ENCODE data around the gene KCNIP4.
A peak's percentile ranks its signal among the peaks of the same experiment; 100 is the strongest.

Gene KCNIP4

DNA sequence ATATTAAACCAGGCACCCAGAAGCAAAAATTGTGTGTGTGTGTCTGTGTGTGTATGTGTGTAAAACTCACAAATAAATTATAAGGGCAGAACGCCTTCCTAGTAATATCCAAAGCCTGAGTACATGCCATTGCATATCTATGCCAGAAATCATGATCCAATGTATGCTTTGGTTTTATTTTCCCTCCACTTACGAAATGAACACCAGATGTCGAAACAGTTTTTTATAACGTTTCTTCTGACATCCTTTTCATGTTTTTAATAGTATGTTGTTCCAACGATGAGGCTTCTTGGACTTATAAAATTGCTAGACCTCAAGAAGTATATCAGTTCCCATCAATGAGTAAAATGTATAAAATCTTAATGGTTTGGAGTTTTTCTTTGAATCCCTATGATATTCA is 55.4 kb downstream of the KCNIP4 start:
- no peak overlapping the region for H3K4me3 ChIP-seq (replicated peaks; ENCODE audit: low read depth, low read length)
- no peak for TF ChIP-seq CTCF (IDR thresholded peaks at IDR 0.05; ENCODE audit: low read depth, low read length, missing control alignments)
- DNase-seq (ENCODE audit: extremely low read depth, low read depth): no peak

DNA sequence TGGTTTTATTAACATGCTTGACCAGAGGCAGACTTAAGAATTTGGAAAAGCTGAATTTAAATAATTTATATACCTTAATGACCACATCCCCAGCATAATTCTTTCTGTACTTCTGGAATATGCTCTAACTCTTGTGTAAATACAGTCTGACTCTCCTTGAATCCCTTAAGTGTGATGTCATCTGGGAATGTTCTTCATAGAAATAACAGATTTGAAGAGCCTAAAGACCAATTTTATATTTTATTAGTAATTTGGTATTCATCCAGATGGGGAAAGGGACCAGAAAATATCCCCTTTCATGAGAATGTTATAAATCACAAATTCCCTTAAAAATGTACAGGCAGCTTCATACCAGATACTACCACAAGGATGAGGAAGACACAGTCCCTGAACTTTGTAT is 58.3 kb downstream of the KCNIP4 start:
- TF ChIP-seq CTCF (IDR thresholded peaks at IDR 0.05; ENCODE audit: low read depth, low read length, missing control alignments): no peak
- no peak overlapping the region for H3K4me3 ChIP-seq (replicated peaks; ENCODE audit: low read depth, low read length)
- no peak for DNase-seq (ENCODE audit: extremely low read depth, low read depth)

- TF ChIP-seq CTCF (IDR thresholded peaks at IDR 0.05; ENCODE audit: low read depth, low read length, missing control alignments): no peak
- H3K4me3 ChIP-seq (replicated peaks; ENCODE audit: low read depth, low read length): no peak overlapping the region
- DNase-seq (ENCODE audit: extremely low read depth, low read depth): peak; percentile 61
Observed at GRCh38 chr4:21888195-21888976, 60.2 kb downstream of the KCNIP4 start.

DNA sequence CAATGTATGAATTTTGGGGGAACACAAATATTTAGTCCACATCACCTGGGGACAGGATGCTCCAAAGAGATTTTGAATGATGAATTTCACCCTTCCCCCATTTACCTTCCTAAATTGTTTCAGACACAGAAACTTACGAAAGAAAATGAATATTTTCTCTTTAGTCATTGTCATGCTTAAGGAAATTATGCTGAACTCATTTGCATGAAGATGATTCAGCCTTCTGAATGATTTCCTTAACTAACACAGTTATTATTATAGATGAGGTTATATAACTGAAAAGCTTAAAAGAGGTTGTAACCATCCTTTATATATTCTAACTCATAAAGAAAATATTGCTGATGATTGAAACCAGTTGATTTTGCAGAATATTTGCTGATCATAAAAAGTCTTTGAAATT is 61.1 kb downstream of the KCNIP4 start:
- no peak for TF ChIP-seq CTCF (IDR thresholded peaks at IDR 0.05; ENCODE audit: low read depth, low read length, missing control alignments)
- H3K4me3 ChIP-seq (replicated peaks; ENCODE audit: low read depth, low read length): no peak overlapping the region
- DNase-seq (ENCODE audit: extremely low read depth, low read depth): no peak

GRCh38 chr4:21885770-21886169 is 62.8 kb downstream of the KCNIP4 start:
- DNase-seq (ENCODE audit: extremely low read depth, low read depth): no peak
- TF ChIP-seq CTCF (IDR thresholded peaks at IDR 0.05; ENCODE audit: low read depth, low read length, missing control alignments): no peak
- H3K4me3 ChIP-seq (replicated peaks; ENCODE audit: low read depth, low read length): no peak overlapping the region

- no peak overlapping the region for H3K4me3 ChIP-seq (replicated peaks; ENCODE audit: low read depth, low read length)
- DNase-seq (ENCODE audit: extremely low read depth, low read depth): no peak
- no peak for TF ChIP-seq CTCF (IDR thresholded peaks at IDR 0.05; ENCODE audit: low read depth, low read length, missing control alignments)
Observed at GRCh38 chr4:21885241-21885640, 63.3 kb downstream of the KCNIP4 start.

DNA sequence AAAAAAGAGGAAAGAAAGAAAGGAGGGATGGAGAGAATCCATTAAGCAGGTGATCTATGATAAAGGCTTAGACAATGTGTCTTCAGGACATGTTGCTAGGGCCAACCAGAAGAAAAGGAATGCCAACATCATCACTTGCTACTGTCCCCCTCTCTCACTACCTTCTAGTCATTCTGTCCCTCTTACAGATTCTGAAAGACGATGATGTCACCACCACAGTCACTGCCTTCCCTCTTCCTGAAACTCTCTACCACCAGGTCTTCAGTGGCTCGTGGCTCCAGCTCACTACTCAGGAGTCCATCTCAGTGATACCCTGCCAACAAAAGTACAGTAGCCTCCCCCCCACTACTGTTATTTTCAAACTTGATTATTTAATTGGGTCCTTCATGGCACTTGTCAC is 64.0 kb downstream of the KCNIP4 start:
- no peak for TF ChIP-seq CTCF (IDR thresholded peaks at IDR 0.05; ENCODE audit: low read depth, low read length, missing control alignments)
- DNase-seq (ENCODE audit: extremely low read depth, low read depth): no peak
- H3K4me3 ChIP-seq (replicated peaks; ENCODE audit: low read depth, low read length): no peak overlapping the region
